NCI-H460 (cell line): ENCODE results near the gene STAM2. TPM values are rescaled to one million over a fixed set of nuclear protein-coding genes. Genes with fewer than 3 reads are reported as not detected.

Experiments used
- DNase-seq: peaks from one replicate; pipeline ENCODE4 v3.0.0-alpha.2; 2016; ENCODE audit warnings: low read depth; ENCODE audit errors: extremely low read depth
- small RNA-seq, 2 experiments: library from RNA; depleted of rRNA; stranded (forward); fragments of <200 nt; gene quantifications; one replicate each; pipeline ENCODE3, GENCODE V24; 2014
- total RNA-seq: library from RNA; depleted of rRNA; stranded (reverse); fragments of >200 nt; shearing (Covaris generic); gene quantifications from 2 replicates; pipeline ENCODE4 v1.2.3, GENCODE V29; 2014; rRNA removed

STAM2 gene
- total RNA-seq, 1 experiment from 2014 or later = 27.5 TPM

DNA sequence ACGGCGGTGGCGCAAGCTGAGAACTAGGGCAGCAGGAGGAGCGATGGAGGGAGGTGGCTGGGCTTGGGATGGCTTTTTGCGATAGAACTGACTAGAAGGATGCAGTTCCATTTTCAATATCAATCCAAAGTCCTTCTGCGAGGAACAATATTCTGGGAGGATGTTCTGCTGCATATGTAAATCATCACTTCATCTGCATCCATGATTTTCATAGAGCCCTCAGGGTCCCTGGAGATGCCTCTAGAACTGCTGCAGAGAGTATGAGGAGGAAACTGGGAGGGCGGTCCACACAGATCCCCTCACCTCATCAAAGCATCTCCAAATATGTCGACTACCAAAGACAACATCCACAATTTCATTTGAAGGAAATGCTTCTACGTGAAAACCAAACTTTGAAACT lies 97.5 kb downstream of the STAM2 start:
- DNase-seq = no peak

DNA sequence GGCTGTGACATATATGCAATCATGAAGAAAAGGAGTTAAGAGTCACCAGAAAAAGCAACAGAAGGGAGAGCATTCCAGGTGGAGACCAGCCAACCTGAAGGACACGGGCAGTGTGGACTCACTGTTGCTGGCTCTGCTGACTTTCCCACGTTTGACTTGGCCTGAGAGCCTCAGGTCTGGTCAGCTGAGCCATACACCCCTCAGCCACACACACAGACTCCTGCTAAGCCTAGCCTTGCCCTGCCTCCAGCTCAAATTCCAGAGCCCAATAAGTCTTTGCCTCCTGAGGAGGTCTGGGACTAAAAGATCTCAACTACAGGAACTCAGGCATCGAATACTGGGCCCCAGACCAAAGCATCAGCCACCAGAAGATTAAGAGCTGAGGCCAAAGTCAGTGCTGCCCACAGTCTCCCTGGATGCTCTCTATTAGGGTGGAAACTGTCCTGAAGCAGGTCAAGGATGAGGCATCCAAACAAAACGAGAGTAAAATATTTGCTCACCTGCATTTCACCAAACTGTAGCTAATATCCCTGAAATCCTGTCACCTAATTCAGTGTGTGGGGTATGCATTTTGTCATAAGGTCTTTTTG lies 100.0 kb downstream of the STAM2 start:
- no peak for DNase-seq

DNA sequence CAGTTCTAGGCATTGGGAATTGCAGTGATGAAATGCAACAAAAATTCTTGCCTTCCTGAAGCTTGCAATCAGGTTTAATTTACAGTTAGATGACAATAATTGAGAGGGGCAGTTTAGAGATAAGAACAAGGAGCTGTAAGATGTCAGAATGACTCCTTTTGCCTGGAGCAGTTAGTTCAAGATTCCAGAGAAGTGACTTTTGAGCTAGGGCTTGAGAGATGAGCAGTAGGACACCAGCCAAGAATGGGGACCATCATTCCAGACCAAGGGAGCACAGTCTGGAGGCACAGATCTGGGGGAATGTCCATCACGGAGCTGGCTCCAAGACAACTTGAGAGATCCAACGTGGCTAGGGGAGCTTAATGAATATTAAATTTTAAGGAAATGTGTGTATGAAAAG lies 103.6 kb downstream of the STAM2 start:
- no peak for DNase-seq

DNA sequence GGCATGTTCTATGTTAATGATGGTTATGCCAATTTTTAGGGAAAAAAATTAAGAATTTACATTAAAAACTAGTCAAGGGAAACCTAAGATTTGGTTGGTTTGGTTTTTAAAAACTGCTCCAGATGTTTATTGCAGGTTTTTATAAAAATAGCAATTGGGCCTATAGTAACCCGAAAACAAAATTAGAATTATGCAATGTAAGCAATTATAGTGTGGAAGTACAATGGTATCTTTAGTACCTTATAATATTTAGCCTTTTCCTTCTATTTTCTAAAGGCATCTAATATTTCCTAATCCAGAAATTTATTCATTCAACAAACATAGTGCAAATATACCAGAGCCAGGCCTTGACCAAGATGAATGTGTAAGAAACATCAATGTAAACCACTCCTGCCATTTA lies 104.0 kb downstream of the STAM2 start:
- no peak for DNase-seq

DNA sequence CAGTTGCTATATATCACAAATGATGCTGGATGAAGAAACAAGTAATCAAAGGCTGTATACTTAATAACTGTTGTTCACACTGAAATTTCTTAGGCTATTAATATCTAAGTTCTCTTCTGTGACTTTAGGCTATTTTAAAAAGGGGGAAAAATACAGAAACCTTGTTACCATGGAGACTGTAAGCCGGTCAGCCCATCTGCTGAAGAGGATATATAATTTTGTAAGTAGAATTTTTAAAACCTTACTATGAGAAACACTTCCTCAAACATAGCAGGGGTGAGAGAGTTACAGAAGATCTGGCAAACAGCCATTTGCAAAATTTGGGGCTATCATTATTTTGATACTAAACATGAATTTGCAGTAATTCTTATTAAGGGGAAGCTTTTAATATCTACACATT lies 104.5 kb downstream of the STAM2 start:
- no peak for DNase-seq

DNA sequence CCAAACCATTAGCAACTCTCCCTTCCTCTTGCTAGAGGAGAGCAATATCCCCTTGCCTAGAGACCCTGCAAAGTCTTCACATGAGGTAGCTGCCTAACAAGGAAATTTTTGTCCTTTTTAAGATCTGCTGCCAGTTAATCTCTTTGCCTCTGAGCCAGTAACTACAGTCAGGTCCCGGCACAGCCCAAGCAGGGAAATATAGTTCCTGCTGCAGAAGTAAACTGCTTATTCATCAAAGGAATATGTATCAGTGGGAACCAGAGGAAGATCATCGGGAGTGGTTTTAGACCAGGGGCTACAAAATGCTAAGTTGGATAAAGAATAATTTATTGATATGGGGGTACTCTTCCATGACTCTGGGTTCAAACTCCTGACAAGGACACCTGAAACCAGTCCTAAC lies 107.3 kb downstream of the STAM2 start:
- DNase-seq = no peak

DNA sequence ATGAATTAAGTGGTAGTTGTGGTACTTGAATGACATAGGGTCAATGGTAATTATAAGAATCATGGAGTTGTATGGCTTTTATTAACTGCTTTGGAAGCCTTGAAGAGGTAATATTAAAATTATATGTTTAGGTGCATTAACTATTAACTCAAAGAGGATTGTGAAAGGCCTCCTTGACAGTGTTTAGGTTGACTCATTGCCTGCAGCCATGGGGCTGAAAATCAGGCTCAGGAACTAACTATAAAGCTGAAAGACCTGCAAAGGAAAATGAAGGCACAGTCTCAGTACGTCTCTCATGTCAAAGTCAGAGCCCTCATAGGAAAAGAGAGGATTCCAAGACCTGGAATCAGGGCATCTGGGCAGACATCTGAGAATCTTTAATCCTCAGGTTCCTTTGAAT lies 107.7 kb downstream of the STAM2 start:
- no peak for DNase-seq

Small RNA genes lying within 50 kb of the gene (small RNA-seq; reads per million reads assigned to genes)
- gene RPL30P2 = 0 to 0.06 reads per million in 2 experiments

Other genes with a start within 250 kb of the STAM2 start
- gene CACNB4, start 76.7 kb downstream of the STAM2 start, total RNA-seq = 0.20 TPM in 1 of 2 replicates, not detected in the other
- gene FMNL2, start 159.4 kb upstream of the STAM2 start, total RNA-seq = 80.5 and 98.0 TPM in 2 replicates